Esophagus squamous epithelium (tissue), 5 donors: ENCODE results near the gene CROCC2. TPM values are rescaled to one million over a fixed set of nuclear protein-coding genes. Genes with fewer than 3 reads are reported as not detected.

Experiments
- DNase-seq: peaks from one replicate; lab custom pipeline; 2025; lab: John Stamatoyannopoulos, UW
- H3K27ac ChIP-seq, 4 donors: fragments of 200-600 bp; sonication (generic); one replicate each; pipeline ENCODE4 v1.5.1; 2016 to 2019; ENCODE audit warnings: mild to moderate bottlenecking in 1 of 4
- H3K27me3 ChIP-seq, 4 donors: fragments of 200-600 bp; sonication (generic); 1 replicate in 3 of 4; 2 replicates in 1 of 4; pipeline versions ENCODE4 v1.5.1 to v1.6.0; 2017 to 2021; ENCODE audit warnings: antibody characterized with exemption in 1 of 4
- H3K36me3 ChIP-seq, 3 donors: fragments of 200-600 bp; sonication (generic); one replicate each; pipeline ENCODE4 v1.5.1; 2016 to 2019
- H3K4me1 ChIP-seq, 3 donors: fragments of 200-600 bp; sonication (generic); one replicate each; pipeline ENCODE4 v1.5.1; 2017 to 2019
- H3K4me3 ChIP-seq, 4 donors: fragments of 200-600 bp; sonication (generic); 1 replicate in 3 of 4; 2 replicates in 1 of 4; pipeline ENCODE4 v1.5.1; 2016 to 2019; ENCODE audit warnings: mild to moderate bottlenecking in 2 of 4, moderate library complexity in 1 of 4
- H3K9me3 ChIP-seq, 3 donors: fragments of 200-600 bp; sonication (generic); one replicate each; pipeline ENCODE4 v1.5.1; 2016 to 2019
- POLR2A ChIP-seq, 4 donors: fragments of 450-650 bp; IDR thresholded peaks; one replicate each; pipeline ENCODE4 v1.6.1; 2017; ENCODE audit warnings: antibody characterized with exemption in 4 of 4, mild to moderate bottlenecking in 4 of 4, moderate library complexity in 3 of 4
- WGBS, 2 donors: methylation state at CpG; one replicate each; pipeline ENCODE4 v1.1.5; 2018; 5-methylcytosine and 5-hydroxymethylcytosine counted together
- intact Hi-C: fragments of 100-400 bp; cut with DNase I; formaldehyde crosslinking; loops from one replicate; pipeline ENCODE4 v1.15.0; 2022
- total RNA-seq, 4 donors: library from RNA; depleted of rRNA; stranded (reverse); fragments of >200 nt; gene quantifications; one replicate each; pipeline ENCODE4 v1.1.0, GENCODE V29; 2016
- TF ChIP-seq, protein P1 (sequence below), 6 experiments: fragments of 450-650 bp in 4 of 6; fragments of 200-600 bp in 2 of 6; sonication (generic) in 2 of 6; IDR thresholded peaks; one replicate each; pipeline ENCODE4 v1.5.1; 2016 to 2019; ENCODE audit warnings: antibody characterized with exemption in 6 of 6, mild to moderate bottlenecking in 4 of 6, moderate library complexity in 4 of 6
- donor health status: DM: yes; HTN: yes; CAD: no.

The CROCC2 gene
- total RNA-seq, 4 donors from 2014 or later = not detected

- no peaks in the 10 kb centered on the region for H3K36me3 ChIP-seq
- no peak overlapping the region for H3K4me3 ChIP-seq
- 57 to 66% methylated on average over 1 to 6 of the region's 7 CpGs for WGBS, 2 donors
- H3K27me3 ChIP-seq = peaks cover 0 to 25% (median 0%) of the 10 kb centered on the region in 4 donors
- H3K9me3 ChIP-seq = no peaks in the 10 kb centered on the region
- intact Hi-C loops = no loop called here
- H3K4me1 ChIP-seq = peaks cover 10 to 47% (median 20%) of the 10 kb centered on the region in 3 donors
- no peak for DNase-seq
- TF ChIP-seq, protein P1, sequence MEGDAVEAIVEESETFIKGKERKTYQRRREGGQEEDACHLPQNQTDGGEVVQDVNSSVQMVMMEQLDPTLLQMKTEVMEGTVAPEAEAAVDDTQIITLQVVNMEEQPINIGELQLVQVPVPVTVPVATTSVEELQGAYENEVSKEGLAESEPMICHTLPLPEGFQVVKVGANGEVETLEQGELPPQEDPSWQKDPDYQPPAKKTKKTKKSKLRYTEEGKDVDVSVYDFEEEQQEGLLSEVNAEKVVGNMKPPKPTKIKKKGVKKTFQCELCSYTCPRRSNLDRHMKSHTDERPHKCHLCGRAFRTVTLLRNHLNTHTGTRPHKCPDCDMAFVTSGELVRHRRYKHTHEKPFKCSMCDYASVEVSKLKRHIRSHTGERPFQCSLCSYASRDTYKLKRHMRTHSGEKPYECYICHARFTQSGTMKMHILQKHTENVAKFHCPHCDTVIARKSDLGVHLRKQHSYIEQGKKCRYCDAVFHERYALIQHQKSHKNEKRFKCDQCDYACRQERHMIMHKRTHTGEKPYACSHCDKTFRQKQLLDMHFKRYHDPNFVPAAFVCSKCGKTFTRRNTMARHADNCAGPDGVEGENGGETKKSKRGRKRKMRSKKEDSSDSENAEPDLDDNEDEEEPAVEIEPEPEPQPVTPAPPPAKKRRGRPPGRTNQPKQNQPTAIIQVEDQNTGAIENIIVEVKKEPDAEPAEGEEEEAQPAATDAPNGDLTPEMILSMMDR (IDR thresholded peaks at IDR 0.05) = no peak
- TF ChIP-seq POLR2A (IDR thresholded peaks at IDR 0.05) = no peak
- no peak overlapping the region for H3K27ac ChIP-seq
These were observed 3.5 kb upstream of the CROCC2 start for GRCh38 chr2:240902615-240903041.

GRCh38 chr2:240903191-240904060 lies 2.7 kb upstream of the CROCC2 start:
- TF ChIP-seq, protein P1 (IDR thresholded peaks at IDR 0.05) = no peak
- no peak for TF ChIP-seq POLR2A (IDR thresholded peaks at IDR 0.05)
- intact Hi-C loops = no loop called here
- no peaks in the 10 kb centered on the region for H3K36me3 ChIP-seq
- H3K9me3 ChIP-seq = no peaks in the 10 kb centered on the region
- 80 to 94% methylated on average over 4 to 7 of the region's 34 CpGs for WGBS, 2 donors
- no peak overlapping the region for H3K27ac ChIP-seq
- peaks cover 0 to 25% (median 0%) of the 10 kb centered on the region in 4 donors for H3K27me3 ChIP-seq
- no peak for DNase-seq
- peaks cover 3 to 39% (median 12%) of the 10 kb centered on the region in 3 donors for H3K4me1 ChIP-seq
- no peak overlapping the region for H3K4me3 ChIP-seq

DNA sequence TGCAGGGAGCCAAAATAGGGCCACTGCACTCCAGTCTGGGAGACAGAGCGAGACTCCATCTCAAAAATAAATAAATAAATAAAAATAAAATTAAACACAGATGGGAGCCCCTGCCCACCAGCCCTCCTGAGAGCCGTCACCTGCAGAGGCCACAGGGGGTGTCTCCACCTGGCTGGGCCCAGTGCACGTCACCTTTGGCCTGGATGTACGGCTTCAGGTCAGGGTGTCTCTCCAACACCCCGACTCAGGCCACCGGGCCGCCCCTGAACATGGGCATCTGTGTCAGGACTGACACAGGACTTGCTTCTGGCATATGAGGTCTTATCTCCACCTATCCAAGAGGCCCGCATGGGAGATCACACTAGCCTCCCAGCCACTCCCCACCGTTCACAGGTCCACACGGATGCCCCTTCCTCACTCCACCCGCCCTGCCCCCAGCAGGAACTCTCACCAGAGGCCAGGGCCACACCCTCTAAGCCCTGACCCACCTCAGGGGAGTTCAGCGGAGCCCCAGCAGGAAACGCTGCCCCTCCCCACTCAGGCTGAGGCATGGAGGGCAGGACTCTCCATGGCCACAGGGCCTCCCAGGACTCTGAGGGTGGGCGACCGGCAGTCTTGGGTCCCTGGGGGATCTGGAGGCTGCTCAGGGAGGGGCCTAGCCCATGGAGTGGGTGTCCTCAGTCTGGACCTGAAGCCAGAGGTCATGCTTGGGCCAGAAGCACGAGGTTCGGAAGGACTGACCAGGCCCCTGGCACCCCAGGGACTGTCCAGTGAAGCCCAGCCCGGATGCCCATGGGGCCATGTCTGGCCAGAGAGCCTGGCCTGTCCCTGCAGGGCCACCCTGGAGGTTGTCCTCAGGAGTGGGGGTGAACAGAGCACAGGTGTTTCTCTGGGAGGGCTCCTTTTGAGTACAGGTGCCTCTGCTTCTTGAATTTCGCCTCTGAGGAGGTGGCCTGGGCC lies 1.6 kb upstream of the CROCC2 start:
- TF ChIP-seq, protein P1 (IDR thresholded peaks at IDR 0.05) = no peak
- no peak for TF ChIP-seq POLR2A (IDR thresholded peaks at IDR 0.05)
- Histone ChIP-seq H3K27me3 (peaks cover 0 to 25% (median 0%) of the 10 kb centered on the region in 4 donors), H3K36me3 (no peaks in the 10 kb centered on the region), H3K4me1 (peaks cover 0 to 31% (median under 1%) of the 10 kb centered on the region in 3 donors), H3K27ac (no peak overlapping the region), H3K9me3 (no peaks in the 10 kb centered on the region), H3K4me3 (no peak overlapping the region)
- intact Hi-C loops = no loop called here
- DNase-seq = no peak
- 69 to 83% methylated on average over 6 to 7 of the region's 19 CpGs for WGBS, 2 donors

GRCh38 chr2:240905176-240905781 lies 857 bp upstream of the CROCC2 start:
- no peak for DNase-seq
- intact Hi-C loops = no loop called here
- WGBS, 2 donors = 24% methylated on average over 5 of the region's 13 CpGs; no CpG with 5 or more reads in 1 of the 2 donors
- peaks cover 0 to 33% (median 0%) of the 10 kb centered on the region in 3 donors for H3K4me1 ChIP-seq
- H3K27ac ChIP-seq = no peak overlapping the region
- no peak overlapping the region for H3K4me3 ChIP-seq
- TF ChIP-seq, protein P1 (IDR thresholded peaks at IDR 0.05) = no peak
- no peak for TF ChIP-seq POLR2A (IDR thresholded peaks at IDR 0.05)
- H3K36me3 ChIP-seq = no peaks in the 10 kb centered on the region
- no peaks in the 10 kb centered on the region for H3K9me3 ChIP-seq
- peaks cover 0 to 25% (median 0%) of the 10 kb centered on the region in 4 donors for H3K27me3 ChIP-seq
